ENCODE data around the gene MT3.

The MT3 gene

DNA sequence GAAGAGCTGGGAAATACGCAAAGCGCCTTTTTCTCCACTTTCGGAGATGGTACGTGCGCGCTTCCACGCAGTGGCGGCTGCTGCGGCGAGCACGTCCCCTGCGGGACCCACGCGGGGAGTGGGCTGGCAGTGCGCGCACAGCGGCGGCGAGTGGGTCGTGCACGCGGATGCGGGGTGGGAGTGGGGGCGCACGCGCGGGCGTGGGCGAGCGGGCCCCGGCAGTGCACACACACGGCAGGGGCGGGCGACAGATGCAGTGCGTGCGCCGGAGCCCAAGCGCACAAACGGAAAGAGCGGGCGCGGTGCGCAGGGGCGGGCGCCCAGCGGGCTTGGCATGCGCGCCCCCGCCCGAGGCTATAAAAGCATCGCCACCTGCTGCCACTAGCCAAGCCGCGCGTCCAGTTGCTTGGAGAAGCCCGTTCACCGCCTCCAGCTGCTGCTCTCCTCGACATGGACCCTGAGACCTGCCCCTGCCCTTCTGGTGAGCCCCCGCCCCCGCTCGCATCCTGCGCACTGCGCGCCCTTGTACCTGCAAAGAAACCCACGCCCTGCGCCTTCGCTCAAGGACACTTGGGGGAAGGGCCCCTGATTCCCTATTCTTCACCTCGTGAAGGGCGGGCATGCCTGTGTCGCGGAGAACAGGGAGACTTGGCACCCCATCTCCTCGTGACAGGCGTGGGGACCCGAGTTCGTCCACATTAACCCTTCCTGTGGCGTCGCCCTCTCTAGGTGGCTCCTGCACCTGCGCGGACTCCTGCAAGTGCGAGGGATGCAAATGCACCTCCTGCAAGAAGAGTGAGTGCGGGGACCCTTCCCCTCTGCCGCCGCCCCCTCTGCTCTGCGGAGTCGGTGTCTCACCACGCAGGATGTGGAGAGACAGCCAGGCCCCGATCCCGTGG is at the start of gene MT3:
Gene MT3 (plus strand): TSS at position 388 of the 899 bp plus-strand sequence. CDS start 63 bp downstream, at position 451.
- peak in 56 of 58 donors; percentile 28 to 89 (median 76) for DNase-seq

DNA sequence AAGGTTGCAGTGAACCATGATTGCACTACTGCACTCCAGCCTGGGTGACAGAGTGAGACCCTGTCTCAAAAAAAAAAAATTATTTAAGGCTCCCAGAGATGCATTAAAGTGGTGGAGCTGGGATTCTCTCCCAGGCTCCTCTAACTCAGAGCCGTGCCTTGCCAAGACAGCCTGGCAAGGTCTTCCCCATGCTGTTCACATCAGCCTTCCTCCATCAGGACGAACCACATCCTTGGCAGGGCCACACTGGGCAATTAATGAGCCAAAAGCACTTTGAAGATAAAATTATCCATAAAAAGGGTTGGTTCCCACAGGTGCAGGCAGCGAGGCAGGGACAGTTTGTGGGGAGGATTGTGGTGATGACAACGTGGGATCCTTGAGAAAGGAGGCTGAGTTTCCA is 49.7 kb upstream of the MT3 start:
- peak in 1 of 58 donors; percentile 25 for DNase-seq

DNA sequence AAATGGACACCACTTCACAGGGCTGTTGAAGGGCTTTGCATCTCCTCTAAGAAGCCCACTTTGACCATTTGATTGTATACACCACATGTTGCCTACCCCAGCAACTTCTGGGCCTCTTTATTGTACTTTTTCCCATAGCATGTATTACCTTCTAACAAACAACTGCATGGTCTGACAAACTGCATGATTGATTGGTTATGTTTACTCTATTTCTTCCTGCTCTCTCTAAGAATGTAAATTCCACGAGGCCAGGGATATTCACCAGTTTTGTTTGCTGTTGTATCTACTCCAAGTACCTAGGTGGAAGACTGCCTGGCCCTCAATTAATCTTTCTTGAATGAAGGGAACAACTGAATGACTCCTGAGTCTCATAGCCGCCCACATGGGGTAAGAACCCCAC is 47.3 kb upstream of the MT3 start:
- no peak for DNase-seq

DNA sequence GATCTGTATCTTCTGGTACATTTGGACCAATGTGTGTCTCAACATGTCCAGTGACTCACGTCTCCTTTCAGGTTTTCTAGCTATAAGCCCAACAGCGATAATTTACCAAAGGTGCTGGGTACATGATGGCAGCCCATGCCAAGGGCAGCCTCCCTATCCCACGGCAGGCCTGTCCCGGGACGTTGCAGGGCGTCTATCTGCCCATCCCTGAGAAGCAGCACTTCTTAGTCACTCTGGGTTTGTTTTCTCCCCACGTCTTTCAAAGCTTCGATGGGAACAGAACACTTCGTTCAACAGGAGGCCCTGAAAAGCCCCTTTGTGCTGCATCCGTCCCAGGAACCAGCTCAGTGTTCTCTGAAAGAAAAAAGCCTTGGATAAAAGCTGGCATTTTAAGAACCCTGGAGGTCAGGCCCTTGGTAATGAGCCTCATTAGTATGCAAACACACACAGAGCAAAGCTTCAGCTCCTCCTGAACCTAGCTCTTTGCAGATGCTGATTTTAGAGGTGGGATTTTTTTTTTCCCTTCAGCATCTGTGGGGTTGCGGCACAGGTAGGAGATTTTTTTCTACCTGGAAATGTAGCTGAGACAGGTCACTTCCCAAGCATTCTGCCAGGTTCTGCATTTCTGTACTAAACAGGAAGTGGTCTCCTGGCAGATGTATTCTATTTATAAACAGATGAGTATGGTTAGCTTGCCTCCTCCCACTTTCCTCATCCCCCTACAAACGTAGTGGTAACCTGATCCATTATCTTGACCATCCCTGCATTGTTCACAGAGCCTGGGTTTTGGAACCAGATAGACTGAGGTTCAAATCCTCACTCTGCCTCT is 42.0 kb upstream of the MT3 start:
- peak in 53 of 58 donors; percentile 10 to 95 (median 72) for DNase-seq

DNA sequence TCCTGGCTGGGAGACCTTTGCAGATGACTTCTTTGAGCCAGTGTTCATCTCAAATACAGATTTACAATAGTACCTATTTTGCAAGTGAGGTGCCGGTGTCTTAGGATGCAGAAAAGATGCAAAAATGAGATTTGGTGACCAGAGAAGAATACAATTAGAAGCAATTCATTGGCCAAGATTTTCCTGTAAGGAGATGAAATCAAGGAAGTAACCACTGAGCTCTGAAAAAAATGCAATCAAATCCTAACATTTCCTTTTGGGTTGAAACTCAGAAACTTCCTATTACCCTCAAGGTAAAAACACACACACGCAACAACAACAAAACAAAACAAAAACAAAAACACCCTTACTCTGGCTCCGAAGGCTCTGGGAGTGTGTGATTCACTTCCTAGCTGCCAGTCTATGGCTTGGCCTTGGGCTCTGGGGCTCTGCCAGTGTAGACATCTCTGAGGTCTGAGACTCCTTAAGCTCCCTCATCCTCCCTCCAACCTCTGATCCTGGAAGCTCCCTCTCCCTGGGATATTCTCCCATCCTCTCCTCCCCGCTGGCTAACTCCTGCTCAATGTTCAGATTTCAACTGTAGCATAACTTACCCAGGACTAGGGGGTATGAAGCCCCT is 41.3 kb upstream of the MT3 start:
- peak in 4 of 58 donors; percentile 10 to 55 (median 26) for DNase-seq

DNA sequence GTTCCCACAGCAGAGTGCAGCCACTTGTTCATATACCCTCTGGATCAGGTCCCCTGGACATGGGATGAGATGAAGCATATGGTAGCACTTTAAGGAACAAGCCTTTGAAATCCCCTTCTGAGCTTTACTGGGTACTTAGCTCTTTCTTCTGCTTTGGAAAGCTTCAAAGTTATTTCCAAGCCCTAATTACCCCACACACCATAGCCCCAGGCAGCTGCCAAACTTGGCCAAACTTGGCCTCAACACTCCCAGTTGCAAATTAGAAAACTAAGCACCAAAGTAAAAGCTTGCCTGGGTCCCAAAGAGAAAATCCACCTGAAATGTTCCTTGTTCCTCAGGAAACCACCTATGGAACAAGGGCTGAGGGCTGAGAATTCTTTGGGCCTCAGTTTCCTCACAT is 40.2 kb upstream of the MT3 start:
- DNase-seq = peak in 11 of 58 donors; percentile 4 to 48 (median 10)

DNA sequence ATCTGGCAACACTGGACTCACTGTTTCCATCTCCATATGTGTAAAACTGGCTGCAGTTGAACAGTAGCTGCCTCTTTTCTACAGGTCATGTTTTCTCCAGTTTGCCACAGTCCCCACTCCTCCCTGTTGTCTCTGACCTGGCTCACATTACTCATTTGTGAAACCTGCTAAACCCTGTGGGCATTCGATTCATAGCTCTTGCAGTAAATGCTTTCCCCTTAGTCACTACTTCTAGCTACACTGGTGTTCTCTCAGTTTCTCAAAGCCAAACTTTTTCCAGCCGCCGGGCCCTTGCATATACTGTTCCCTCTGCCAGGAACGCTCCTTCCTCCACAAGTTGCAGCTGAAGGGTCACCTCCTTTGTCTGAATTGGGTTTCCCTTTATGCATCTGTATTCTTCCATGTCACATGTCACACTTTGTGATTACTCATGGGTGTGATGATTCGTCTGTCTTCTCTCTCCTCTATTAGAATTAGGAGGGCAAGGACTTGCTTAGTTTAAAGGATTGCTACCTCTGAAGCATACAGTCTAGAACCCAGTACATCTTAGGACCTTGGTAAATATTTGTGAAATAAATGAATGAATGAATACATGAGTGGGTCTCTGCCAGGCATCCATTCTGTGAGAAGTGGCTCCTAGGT is 39.5 kb upstream of the MT3 start:
- peak in 1 of 58 donors; percentile 12 for DNase-seq

DNA sequence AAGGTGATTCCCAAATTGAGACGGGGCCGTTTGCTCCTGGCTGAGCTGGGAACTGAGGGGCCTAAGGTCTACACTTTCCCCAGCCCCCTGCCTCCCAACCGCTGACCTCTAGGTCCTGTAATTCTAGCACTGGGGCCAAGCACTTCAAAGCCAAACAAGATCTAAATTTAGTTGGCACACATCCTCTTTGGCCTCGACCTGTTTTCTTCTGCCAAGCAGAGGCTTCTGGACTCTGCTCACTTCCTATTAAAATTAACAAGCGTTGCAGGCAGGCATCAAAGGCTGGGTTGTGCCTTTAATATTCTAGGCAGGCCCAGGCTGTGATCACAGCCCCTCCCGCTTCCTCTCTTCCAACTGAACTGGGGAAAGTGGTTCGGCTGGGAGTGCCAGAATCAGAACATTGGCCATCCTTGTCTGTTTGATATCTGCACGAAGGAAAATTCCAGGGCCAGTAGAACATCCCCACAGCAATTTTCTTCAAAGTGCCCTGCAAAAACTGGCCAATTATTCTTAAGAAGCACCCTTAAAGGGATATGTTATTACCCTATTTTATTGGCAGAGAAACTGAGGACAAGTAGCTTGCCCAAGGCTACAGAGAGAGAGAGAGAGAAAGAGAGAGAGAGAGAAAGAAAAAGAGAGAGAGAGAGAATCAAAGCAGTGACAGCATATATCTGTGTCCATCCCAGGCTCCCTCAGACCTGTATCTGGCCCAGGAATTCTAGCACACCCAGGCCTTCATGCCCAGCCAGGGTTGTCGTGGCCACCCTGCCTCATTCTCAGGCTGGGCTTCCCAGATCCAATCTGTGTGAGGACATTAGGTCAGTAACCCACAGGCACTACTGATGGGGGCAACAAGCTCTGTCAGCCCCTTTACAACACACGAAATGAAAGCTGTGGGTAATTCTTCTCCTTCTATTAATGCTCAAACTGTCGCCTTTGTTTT is 37.3 kb upstream of the MT3 start:
- DNase-seq = peak in 54 of 58 donors; percentile 14 to 93 (median 68)

DNA sequence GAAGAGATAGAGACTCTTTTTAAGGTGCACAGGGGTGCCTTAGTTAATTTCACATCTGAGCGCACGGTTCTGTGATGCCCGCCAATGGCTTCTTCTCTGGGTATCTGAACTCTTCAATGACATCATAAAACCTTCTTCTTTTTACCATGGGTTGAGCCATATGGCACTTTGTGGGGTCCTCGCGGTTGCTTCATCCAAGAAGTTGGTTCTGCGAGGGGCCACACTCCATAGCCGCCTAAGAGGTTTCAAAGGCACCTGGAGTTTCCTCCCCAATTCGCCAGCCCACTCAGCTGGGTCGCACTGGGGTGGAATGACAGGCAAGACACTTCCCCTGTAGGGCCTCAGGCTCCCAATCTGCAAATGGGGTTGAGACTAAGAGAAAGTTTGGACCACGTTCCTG is 34.9 kb upstream of the MT3 start:
- DNase-seq = no peak

DNA sequence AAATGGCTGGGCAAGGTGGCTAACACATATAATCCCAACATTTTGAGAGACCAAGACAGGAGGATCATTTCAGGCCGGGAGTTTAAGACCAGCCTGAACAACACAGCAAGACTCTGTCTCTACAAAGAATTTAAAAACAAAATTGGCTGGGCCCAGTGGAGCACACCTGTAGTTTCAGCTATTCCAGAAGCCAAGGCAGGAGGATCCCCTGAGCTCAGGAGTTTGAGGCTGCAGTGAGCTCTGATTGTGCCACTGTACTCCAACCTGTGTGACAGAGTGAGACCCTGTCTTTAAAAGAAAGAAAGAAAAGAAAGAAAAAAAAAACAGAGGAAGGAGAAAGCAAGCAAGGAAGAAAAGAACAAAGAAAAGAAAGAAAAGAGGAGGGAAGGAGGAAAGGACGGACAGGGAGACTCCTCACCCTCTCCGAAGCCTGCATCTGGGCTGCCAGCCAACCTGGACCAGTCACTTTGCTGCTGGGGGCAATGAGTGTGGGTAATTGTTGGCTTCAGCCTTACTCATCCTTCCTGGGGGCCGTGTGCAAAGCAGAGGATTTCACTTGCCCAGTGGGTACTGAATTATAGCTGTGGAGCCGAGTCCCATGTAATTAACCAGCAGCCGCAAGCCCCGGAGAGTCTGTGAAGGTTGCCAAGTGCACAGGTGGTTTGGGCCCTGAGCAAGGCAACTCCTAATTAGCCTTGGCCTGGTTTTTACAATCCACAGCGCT is 31.1 kb upstream of the MT3 start:
- peak in 55 of 58 donors; percentile 17 to 89 (median 63) for DNase-seq

DNA sequence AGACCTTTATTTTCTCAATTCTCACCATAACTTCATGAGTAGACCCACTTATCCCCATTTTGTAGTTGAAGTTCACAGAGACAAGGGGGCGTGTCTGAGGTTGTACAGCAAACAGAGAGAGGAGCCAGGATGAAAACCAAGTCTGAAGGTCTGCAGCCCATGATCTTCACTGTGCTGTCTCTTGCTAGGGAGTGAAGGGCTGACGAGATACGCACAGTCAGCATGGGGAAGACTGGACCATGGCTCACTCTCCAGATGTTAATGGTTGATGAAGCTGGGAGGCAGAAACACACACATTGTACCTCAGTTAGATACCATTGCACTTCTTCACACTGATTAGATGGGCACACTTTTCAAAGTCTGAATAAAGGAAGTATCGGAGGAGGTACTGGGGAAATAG is 30.2 kb upstream of the MT3 start:
- no peak for DNase-seq

DNA sequence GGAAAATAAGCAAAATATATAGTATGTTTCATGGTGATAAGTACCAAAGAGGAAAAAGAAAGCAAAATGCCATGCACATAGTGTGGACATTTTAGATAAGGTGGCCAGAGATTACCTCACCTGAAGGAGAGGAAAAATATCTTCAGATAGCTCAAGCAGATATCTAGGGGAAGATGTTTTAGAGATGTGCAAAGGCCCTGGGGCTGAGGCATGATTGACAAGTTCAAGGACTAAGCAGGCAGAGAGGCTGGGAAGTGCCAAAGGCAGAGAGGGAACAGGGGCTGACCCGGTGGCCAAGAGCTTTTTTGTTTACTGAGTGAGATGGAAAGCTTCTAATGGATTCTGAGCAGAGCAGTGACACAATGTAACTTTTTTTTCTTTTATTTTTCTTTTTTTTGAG is 28.9 kb upstream of the MT3 start:
- DNase-seq = no peak

DNA sequence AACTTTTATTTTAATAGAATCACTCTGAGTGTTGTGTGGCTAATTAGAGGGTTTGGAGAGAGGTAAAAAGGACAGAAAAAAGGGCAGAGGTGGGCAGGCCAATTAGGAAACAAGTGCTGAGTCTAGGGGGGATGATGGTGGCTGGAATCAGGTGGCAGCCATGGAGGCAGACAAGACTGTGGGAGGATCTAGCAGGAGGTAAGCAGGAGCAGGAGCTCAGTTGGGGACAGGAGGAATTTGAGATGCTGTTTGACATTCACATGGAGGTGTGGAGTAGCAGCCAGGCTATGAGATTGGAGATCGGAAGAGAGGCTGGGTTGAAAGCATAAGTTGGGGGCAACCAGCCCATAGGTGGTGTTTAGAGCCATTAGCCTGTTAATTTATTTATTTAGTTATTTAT is 28.2 kb upstream of the MT3 start:
- DNase-seq = no peak

DNA sequence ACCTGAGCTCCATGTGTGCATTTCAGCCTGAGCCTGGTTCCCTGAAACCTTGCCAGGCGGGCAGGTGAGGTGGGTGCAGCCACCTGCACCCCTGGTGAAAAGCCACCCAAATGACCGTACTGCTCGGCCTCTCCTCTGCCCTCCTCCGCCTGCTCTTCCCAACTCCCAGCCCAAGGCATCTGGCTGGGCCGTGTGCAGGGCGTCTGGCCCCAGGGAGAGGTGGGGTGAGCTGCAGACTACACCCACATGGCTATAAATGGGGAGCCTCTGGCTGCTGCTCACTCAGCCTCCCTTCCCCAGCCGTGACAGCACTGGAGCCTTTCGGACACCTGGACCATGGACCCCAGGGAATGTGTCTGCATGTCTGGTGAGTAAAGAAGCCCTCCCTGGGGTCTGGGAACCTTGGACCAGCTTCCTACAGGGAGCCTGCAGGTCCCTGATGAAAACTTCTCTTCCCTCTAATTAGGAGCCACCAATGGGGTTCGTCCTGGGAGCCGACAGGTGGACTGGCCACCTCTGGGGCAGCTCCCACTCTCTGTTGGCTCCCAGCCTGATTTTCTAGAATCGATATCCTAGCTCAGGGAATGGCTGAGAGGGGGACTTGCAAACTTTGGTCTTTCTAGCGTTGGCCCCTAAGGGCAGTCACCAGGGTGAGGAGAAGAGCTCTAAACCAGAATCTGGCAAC is 24.4 kb upstream of the MT3 start, which contains the start of gene MT4:
Gene MT4 (plus strand): TSS at position 281 of the 685 bp plus-strand sequence. CDS start 56 bp downstream, at position 337.
- DNase-seq = no peak

DNA sequence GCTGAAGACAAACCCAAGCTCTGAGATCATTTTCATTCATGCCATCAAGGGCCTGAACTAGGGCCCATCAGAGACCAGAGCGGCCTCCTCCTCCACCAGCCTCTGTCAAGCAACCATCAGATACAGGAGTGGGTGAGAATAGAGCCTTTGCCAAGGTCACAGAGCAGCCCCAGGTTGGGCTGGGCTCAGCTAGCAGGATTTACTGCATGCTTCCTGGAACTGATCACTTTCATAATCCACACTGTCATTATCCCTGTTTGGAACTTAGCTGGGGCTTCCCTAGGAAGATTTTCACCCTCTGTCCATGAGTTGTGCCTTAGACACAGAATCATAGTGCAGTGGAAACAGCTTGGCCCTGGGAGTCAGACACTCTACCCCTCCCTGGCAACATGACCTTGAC is 19.4 kb upstream of the MT3 start:
- DNase-seq = no peak

DNA sequence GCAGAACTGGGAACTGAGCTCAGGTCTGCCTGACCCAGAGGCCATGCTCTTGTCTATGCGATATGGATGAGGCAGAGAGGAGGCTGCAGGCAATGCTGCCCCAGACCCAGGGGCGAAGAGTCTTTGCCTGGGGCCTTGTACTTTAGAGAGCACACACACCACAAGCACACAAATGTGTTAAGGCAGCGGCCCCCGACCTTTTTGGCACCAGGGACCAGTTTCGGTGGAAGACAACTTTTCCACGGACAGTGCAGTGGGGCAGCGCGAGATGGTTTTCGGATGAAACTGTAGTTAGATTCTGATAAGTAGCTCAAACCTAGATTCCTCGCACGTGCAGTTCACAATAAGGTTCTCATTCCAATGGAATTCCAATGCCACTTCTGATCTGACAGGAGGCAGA is 17.8 kb upstream of the MT3 start:
- DNase-seq = no peak

DNA sequence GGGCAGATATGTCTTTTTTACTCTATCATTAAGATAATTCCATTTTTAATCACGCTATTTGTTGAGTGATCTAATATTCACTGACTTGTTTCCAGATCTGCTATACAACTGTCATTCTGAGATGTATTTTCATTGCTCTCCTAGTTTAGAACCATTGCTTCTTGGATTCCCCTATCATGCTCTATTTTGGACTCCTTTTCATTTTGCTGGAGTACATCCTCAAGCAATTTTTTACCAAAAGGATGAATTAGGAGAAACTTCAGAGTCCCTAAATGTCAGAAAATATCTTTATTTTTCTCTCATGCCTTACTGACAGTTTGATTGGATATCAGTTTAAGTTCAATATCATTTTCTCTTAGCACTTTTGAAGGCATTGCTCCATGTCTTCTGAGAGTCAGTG is 14.7 kb upstream of the MT3 start:
- DNase-seq = no peak

DNA sequence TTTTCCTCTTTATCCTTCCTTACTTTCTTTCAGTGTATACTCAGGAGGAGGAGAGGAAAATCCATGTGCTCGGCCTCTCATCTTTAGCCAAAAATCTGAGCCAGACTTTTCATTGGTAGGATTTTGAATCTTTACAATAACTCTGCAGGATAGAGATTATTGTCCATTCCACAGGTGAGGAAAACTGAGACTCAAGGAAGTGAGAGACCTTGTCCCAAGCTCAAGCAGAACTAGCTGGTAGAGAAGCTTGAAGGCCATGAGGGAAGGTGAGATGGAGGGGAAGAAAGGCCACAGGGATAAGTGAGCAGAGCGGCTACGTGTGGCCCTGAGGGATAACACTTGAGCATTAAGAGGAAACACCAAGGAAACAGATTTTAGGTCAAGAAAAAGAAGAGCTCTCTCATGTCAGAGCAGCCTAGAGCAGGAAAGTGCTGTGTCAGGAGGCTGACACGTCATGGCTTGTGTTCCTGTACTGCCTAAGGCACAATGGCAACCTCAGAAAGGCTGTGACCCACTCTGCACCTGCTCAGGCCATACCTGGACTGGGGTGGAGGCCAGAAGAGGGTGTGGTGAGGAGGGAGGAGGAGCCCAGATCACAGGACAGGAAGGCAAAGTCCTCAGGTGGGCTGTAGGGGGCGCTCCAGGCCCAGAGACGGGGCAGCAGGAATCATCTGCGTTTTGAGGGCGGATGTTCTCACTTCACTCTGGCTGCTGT is 12.6 kb upstream of the MT3 start:
- DNase-seq = peak in 8 of 58 donors; percentile 11 to 29 (median 25)

Measured in anterior cingulate cortex (tissue), 58 donors.